ENCODE data around the gene PYDC2. TPM values are rescaled to one million over a fixed set of nuclear protein-coding genes. Genes with fewer than 3 reads are reported as not detected.

Gene PYDC2
- total RNA-seq, 4 donors from 2014 or later = not detected

GRCh38 chr3:191499307-191500080, 38.5 kb downstream of the PYDC2 start:
- H3K4me3 ChIP-seq = peak overlapping the region in 2 of 4 donors; percentile 6 to 33
- H3K27ac ChIP-seq = no peak overlapping the region
- no peak for DNase-seq
- no peaks in the 10 kb centered on the region for H3K27me3 ChIP-seq
- 16 to 41% methylated on average over 12 to 16 of the region's 20 CpGs for WGBS, 2 donors
- intact Hi-C loops (cut with DNase I) = no loop called here
- no peak for TF ChIP-seq POLR2A (IDR thresholded peaks at IDR 0.05)
- no peak for TF ChIP-seq CTCF (IDR thresholded peaks at IDR 0.05)
- peaks cover 0 to 8% (median 0%) of the 10 kb centered on the region in 3 donors for H3K4me1 ChIP-seq
- no peaks in the 10 kb centered on the region for H3K9me3 ChIP-seq
- H3K36me3 ChIP-seq = no peaks in the 10 kb centered on the region

- H3K36me3 ChIP-seq = no peaks in the 10 kb centered on the region
- no peak overlapping the region for H3K27ac ChIP-seq
- 86 to 89% methylated on average over 5 of the region's 5 CpGs for WGBS, 2 donors
- TF ChIP-seq POLR2A (IDR thresholded peaks at IDR 0.05) = no peak
- peaks cover 0 to 8% (median 0%) of the 10 kb centered on the region in 3 donors for H3K4me1 ChIP-seq
- no peaks in the 10 kb centered on the region for H3K9me3 ChIP-seq
- no peaks in the 10 kb centered on the region for H3K27me3 ChIP-seq
- DNase-seq = no peak
- no peak overlapping the region for H3K4me3 ChIP-seq
- intact Hi-C loops (cut with DNase I) = no loop called here
These were observed 39.9 kb downstream of the PYDC2 start for GRCh38 chr3:191500892-191501291.

GRCh38 chr3:191502583-191502982, 41.6 kb downstream of the PYDC2 start:
- no peaks in the 10 kb centered on the region for H3K36me3 ChIP-seq
- no peak for DNase-seq
- TF ChIP-seq CTCF (IDR thresholded peaks at IDR 0.05) = peak in 1 of 6 experiments; percentile 38
- TF ChIP-seq POLR2A (IDR thresholded peaks at IDR 0.05) = no peak

GRCh38 chr3:191509078-191509477, 48.1 kb downstream of the PYDC2 start:
- Histone ChIP-seq H3K36me3 (no peaks in the 10 kb centered on the region), H3K27ac (no peak overlapping the region), H3K27me3 (no peaks in the 10 kb centered on the region), H3K9me3 (no peaks in the 10 kb centered on the region), H3K4me3 (no peak overlapping the region), H3K4me1 (no peaks in the 10 kb centered on the region)
- intact Hi-C loops (cut with DNase I) = no loop called here
- no peak for DNase-seq
- no peak for TF ChIP-seq CTCF (IDR thresholded peaks at IDR 0.05)
- no peak for TF ChIP-seq POLR2A (IDR thresholded peaks at IDR 0.05)
- 73 to 77% methylated on average over 2 of the region's 2 CpGs for WGBS, 2 donors

More at GRCh38 chr3:191502583-191502982, 41.6 kb downstream of the PYDC2 start:
- peaks cover 0 to 8% (median 0%) of the 10 kb centered on the region in 3 donors for H3K4me1 ChIP-seq
- H3K27ac ChIP-seq = no peak overlapping the region
- H3K9me3 ChIP-seq = no peaks in the 10 kb centered on the region
- 42 to 57% methylated on average over 3 of the region's 3 CpGs for WGBS, 2 donors
- H3K27me3 ChIP-seq = no peaks in the 10 kb centered on the region
- no peak overlapping the region for H3K4me3 ChIP-seq
- intact Hi-C loops (cut with DNase I) = no loop called here

Small RNAs within 50 kb of the gene (small RNA-seq; reads per million reads assigned to genes)
- gene PYDC2 = 0 reads per million in 4 donors

Other genes with a start within 250 kb of the PYDC2 start
- gene CCDC50, start 131.8 kb upstream of the PYDC2 start, total RNA-seq = 10 to 100 TPM; 12.7 to 56.6 (median 30.5) TPM
- under 1 TPM in 1 of 4 donors, not detected in 3; 0.38 TPM for gene UTS2B, start 130.6 kb upstream of the PYDC2 start, total RNA-seq